ENCODE measurements around the gene PIK3C2G. TPM values are rescaled to one million over a fixed set of nuclear protein-coding genes. Genes with fewer than 3 reads are reported as not detected.

PIK3C2G gene
- total RNA-seq, 1 donor from 2014 or later = 0.69 TPM

DNA sequence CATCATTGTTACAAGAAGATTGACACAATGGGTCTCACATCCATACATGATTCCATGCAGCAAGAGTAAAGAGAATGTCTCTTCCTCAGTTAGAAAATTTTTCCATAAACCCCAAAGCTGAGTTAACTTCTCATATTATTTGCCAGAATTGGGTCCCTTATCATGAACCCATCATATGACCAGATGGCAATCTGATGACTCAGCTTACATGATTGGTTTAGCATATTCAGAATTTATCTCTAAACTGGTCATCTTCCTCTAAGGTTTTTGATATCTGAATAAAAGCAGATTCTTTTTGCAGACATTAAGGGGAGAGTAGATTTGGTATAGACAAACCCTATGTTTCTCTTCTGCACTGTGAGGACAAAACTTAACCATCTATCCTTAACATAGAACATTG lies 174.9 kb downstream of the PIK3C2G start:
- intact Hi-C loops (cut with DNase I) = no loop called here
- no peak for ATAC-seq
- H3K4me3 ChIP-seq = no peak overlapping the region

DNA sequence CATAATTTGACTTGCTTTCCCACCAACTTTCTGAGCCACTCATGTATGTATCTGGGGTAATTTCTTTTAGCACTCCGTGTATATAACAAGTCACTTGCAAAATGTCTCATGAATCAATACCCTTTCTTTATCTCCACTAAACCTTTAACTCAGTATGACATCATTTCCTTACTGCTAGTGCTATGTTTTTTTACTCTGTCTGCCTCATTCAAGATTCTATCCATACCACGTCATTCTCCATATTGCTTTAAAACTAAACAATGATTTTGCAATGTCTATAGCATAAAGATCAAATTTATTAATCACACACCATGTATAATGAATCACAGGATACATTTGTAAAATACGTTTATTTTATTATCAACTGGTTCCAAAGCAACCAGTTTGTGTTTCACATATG lies 178.2 kb downstream of the PIK3C2G start:
- no peak overlapping the region for H3K27ac ChIP-seq
- no peaks in the 10 kb centered on the region for H3K9me3 ChIP-seq
- H3K4me3 ChIP-seq = no peak overlapping the region
- intact Hi-C loops (cut with DNase I) = no loop called here
- DNase-seq (no peak), ATAC-seq (no peak)
- TF ChIP-seq, protein P1, sequence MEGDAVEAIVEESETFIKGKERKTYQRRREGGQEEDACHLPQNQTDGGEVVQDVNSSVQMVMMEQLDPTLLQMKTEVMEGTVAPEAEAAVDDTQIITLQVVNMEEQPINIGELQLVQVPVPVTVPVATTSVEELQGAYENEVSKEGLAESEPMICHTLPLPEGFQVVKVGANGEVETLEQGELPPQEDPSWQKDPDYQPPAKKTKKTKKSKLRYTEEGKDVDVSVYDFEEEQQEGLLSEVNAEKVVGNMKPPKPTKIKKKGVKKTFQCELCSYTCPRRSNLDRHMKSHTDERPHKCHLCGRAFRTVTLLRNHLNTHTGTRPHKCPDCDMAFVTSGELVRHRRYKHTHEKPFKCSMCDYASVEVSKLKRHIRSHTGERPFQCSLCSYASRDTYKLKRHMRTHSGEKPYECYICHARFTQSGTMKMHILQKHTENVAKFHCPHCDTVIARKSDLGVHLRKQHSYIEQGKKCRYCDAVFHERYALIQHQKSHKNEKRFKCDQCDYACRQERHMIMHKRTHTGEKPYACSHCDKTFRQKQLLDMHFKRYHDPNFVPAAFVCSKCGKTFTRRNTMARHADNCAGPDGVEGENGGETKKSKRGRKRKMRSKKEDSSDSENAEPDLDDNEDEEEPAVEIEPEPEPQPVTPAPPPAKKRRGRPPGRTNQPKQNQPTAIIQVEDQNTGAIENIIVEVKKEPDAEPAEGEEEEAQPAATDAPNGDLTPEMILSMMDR (IDR thresholded peaks at IDR 0.05) = no peak
- H3K4me1 ChIP-seq = no peaks in the 10 kb centered on the region
- H3K36me3 ChIP-seq = no peaks in the 10 kb centered on the region
- H3K27me3 ChIP-seq = no peaks in the 10 kb centered on the region

More for the DNA sequence above, 174.9 kb downstream of the PIK3C2G start:
- TF ChIP-seq, protein P1 (IDR thresholded peaks at IDR 0.05) = no peak
- no peaks in the 10 kb centered on the region for H3K36me3 ChIP-seq
- no peaks in the 10 kb centered on the region for H3K4me1 ChIP-seq
- H3K27ac ChIP-seq = no peak overlapping the region
- H3K27me3 ChIP-seq = no peaks in the 10 kb centered on the region
- no peak for DNase-seq
- no peaks in the 10 kb centered on the region for H3K9me3 ChIP-seq

DNA sequence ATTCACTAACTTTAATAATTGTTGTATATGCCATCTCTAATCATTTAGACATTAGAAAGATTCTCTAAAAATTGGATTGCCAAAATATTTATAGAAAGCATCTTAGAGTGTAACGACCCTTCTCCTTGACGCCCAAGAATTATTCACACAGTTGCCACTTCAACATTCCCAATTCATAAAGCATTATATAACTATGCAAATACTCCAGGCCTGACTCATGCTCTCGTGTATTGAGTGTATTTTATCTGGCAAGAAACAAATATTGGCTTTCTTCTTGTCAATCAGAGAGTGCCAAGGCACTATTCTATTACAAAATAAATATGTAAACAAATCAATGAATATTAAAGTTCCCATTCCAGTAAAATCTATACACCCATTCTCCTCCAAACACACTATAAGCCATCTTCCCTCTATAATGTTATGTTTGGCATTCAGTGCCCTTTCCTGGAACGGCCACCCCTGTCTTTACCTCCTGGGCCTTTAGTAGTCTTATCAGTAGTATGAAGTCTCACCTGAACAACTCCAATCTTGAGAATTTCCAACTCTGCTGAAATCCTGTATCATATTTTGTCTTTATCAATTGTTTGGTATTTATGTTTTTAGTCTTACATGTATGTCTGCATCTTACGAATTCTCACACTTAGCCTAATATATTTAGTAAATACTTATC lies 182.6 kb downstream of the PIK3C2G start:
- ATAC-seq = peak; percentile 62
- intact Hi-C loops (cut with DNase I) = no loop called here
- Histone ChIP-seq H3K27ac (no peak overlapping the region), H3K4me1 (no peaks in the 10 kb centered on the region), H3K36me3 (no peaks in the 10 kb centered on the region), H3K4me3 (no peak overlapping the region), H3K27me3 (no peaks in the 10 kb centered on the region), H3K9me3 (no peaks in the 10 kb centered on the region)
- TF ChIP-seq, protein P1 (IDR thresholded peaks at IDR 0.05) = no peak
- DNase-seq = no peak

DNA sequence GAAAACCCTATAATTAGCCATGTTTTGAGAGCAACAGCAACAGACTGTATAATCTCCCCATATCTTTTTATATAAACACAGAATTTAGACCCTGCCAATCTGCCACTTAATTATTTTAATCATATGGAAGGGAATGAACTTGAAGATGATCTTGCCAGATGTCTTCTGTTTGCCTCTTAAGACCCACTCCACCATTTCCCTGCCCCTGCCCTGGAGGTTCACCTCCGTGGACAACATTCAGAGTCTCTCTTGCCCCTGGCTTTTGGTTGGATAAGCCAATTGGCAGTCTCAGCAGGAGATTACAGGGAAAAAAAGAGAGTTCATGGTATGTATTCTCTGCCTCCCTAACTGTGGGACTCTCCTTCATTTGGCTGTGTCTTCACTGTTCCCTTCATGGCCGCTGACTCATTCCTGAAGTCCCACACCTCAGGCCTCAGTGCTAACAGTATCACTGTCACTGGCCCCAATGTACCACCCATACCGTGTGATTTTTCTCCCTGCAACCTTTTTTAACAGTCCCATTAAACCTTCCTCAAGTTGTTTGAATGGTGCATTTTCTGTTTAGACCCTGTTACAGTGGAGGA lies 184.8 kb downstream of the PIK3C2G start:
- no peaks in the 10 kb centered on the region for H3K4me1 ChIP-seq

DNA sequence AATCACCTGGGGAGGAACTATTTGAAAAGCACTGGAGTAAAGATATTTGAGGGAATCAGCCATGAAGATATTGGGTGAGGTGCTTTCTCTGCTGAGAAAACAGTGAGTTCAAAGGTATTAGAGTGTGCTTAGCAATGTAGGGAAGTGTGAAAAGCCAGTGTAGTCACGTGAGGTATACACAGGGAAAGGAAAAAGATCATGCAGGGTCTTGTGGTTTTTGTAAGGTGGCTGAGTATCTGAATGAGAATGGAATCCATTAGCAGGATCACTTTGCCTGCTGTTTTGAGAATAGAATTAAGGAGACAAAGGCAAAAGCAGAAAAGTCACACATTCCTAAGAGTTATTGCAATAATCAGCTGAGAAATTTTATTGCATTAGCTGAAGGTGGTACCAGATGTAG lies 193.0 kb downstream of the PIK3C2G start:
- DNase-seq (no peak), ATAC-seq (no peak)
- Histone ChIP-seq H3K27ac (no peak overlapping the region), H3K4me1 (no peaks in the 10 kb centered on the region), H3K4me3 (no peak overlapping the region), H3K27me3 (no peaks in the 10 kb centered on the region), H3K36me3 (no peaks in the 10 kb centered on the region), H3K9me3 (no peaks in the 10 kb centered on the region)
- intact Hi-C loops (cut with DNase I) = no loop called here
- TF ChIP-seq, protein P1 (IDR thresholded peaks at IDR 0.05) = no peak

More for the DNA sequence above, 184.8 kb downstream of the PIK3C2G start:
- DNase-seq (no peak), ATAC-seq (no peak)
- Histone ChIP-seq H3K27ac (no peak overlapping the region), H3K27me3 (no peaks in the 10 kb centered on the region), H3K4me3 (no peak overlapping the region), H3K9me3 (no peaks in the 10 kb centered on the region), H3K36me3 (no peaks in the 10 kb centered on the region)
- TF ChIP-seq, protein P1 (IDR thresholded peaks at IDR 0.05) = no peak
- intact Hi-C loops (cut with DNase I) = no loop called here

Data from upper lobe of right lung (tissue), 1 donor.